ENCODE data around the gene TUNAR. TPM values are rescaled to one million over a fixed set of nuclear protein-coding genes. Genes with fewer than 3 reads are reported as not detected.

The TUNAR gene
- total RNA-seq, 5 donors from 2014 or later (not counting 1 experiment from before 2014, with no cell fraction given), result not detected

DNA sequence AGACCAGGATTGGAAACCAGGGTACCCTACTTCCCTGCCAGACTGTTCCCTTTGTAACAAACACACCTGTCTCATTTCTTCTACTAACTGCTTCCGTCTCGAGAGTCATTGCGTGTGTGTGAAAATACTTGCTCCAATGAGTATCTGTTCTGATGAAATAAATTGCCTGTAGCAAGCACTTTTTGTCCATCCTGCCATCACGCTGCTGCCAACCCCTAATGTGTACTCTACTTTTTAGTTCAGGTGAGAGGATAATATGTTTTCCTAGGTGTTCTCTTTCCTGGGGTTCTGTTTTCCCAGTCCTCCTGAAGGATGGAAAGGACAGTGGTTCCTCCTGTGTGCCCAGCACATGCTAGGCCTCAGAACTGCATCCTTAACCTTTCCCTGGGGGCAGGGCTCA is 1.0 kb downstream of the TUNAR start:
- POLR2A ChIA-PET, result no interaction called here
- no peaks in the 10 kb centered on the region for H3K4me1 ChIP-seq (ENCODE audit: control insufficient read depth in 1 of 2, extremely low read depth in 1 of 2, insufficient read depth in 2 of 2, low read length in 2 of 2)
- CTCF ChIA-PET, result no interaction called here
- Mint-ChIP-seq H3K27ac (no peak overlapping the region), H3K4me1 (peaks cover 0 to 9% (median 9%) of the 10 kb centered on the region in 3 donors), H3K4me3 (peak overlapping the region in 1 of 3 donors; percentile 55), H3K36me3 (no peaks in the 10 kb centered on the region), H3K9me3 (no peaks in the 10 kb centered on the region), H3K27me3 (peaks cover 43 to 47% of the 10 kb centered on the region in 2 donors)
- H3K4me3 ChIP-seq (ENCODE audit: control insufficient read depth in 1 of 2, extremely low read depth in 1 of 2, low read length in 1 of 2), result no peak overlapping the region
- H3K27ac ChIP-seq (ENCODE audit: low read length), result no peak overlapping the region
- ATAC-seq (replicated peaks in 1 of 4) (no peak), DNase-seq (no peak)
- H3K27me3 ChIP-seq (replicated peaks in 1 of 2; ENCODE audit: control insufficient read depth in 2 of 2, extremely low read depth in 1 of 2, insufficient read depth in 2 of 2, low read length in 1 of 2), result peaks cover 2 to 31% of the 10 kb centered on the region in 2 experiments
- no peaks in the 10 kb centered on the region for H3K9me3 ChIP-seq
- no peaks in the 10 kb centered on the region for H3K36me3 ChIP-seq (ENCODE audit: control insufficient read depth in 2 of 2, extremely low read depth in 1 of 2, insufficient read depth in 1 of 2, low read length in 1 of 2)
- WGBS (ENCODE audit: insufficient coverage), result 75% methylated on average over 3 of the region's 4 CpGs

DNA sequence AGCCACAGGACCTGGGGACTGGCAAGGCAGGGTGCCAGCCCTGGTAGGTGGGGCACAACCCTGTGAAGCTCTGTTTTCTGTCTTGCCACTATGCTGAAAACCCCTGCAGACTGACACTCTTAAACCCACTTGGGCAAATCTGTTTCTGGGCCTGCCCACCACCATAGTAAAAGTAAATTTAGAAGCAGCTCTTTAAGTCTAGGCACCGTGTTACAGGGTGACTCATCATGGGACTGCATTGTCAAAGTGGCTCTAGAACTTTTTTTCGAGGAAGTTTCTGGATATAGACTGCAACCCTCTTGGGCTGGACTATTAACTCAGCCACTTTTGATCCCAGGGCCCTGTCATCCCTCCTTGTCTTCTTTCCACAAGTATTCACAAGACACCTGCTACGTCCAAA is 7.7 kb downstream of the TUNAR start:
- H3K4me3 Mint-ChIP-seq, result no peak overlapping the region

DNA sequence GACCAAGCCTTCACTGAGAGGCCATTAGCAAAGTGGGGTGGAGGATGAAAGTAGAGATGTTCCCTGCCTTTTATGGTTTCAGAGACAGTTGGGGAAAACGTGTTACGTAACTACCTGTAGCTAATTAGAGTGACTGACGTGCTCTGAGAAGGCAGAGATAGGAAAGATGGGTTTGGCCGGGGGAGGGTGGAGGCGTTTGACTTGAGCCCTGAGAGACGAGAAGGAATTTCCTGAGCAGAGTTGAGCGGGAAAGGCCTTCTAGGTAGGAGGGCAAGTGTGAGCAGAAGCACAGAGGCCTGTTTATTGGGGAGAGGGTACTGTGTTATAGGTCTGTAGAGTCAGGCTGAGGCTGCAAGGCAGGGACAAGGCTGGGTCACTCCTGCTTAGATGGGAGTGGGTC is 8.6 kb downstream of the TUNAR start:
- WGBS (ENCODE audit: insufficient coverage), result 58% methylated on average over 7 of the region's 7 CpGs
- Mint-ChIP-seq H3K4me3 (no peak overlapping the region), H3K4me1 (no peaks in the 10 kb centered on the region), H3K27ac (no peak overlapping the region), H3K27me3 (peaks cover 27 to 32% of the 10 kb centered on the region in 2 donors), H3K36me3 (no peaks in the 10 kb centered on the region), H3K9me3 (no peaks in the 10 kb centered on the region)
- ChIA-PET CTCF (no interaction called here), POLR2A (no interaction called here)
- Histone ChIP-seq H3K9me3 (no peaks in the 10 kb centered on the region), H3K4me1 (ENCODE audit: control insufficient read depth in 1 of 2, extremely low read depth in 1 of 2, insufficient read depth in 2 of 2, low read length in 2 of 2) (no peaks in the 10 kb centered on the region), H3K36me3 (ENCODE audit: control insufficient read depth in 2 of 2, extremely low read depth in 1 of 2, insufficient read depth in 1 of 2, low read length in 1 of 2) (no peaks in the 10 kb centered on the region), H3K27ac (ENCODE audit: low read length) (no peak overlapping the region), H3K4me3 (ENCODE audit: control insufficient read depth in 1 of 2, extremely low read depth in 1 of 2, low read length in 1 of 2) (no peak overlapping the region), H3K27me3 (replicated peaks in 1 of 2; ENCODE audit: control insufficient read depth in 2 of 2, extremely low read depth in 1 of 2, insufficient read depth in 2 of 2, low read length in 1 of 2) (peaks cover 0 to 22% of the 10 kb centered on the region in 2 experiments)
- ATAC-seq (replicated peaks in 1 of 4), result no peak
- DNase-seq, result no peak

More for the DNA sequence above, 7.7 kb downstream of the TUNAR start:
- POLR2A ChIA-PET, result no interaction called here
- no peaks in the 10 kb centered on the region for H3K4me1 ChIP-seq (ENCODE audit: control insufficient read depth in 1 of 2, extremely low read depth in 1 of 2, insufficient read depth in 2 of 2, low read length in 2 of 2)
- H3K27ac ChIP-seq (ENCODE audit: low read length), result no peak overlapping the region
- H3K27me3 ChIP-seq (replicated peaks in 1 of 2; ENCODE audit: control insufficient read depth in 2 of 2, extremely low read depth in 1 of 2, insufficient read depth in 2 of 2, low read length in 1 of 2), result peaks cover 2 to 17% of the 10 kb centered on the region in 2 experiments
- Mint-ChIP-seq H3K27ac (no peak overlapping the region), H3K36me3 (no peaks in the 10 kb centered on the region), H3K27me3 (peaks cover 31 to 35% of the 10 kb centered on the region in 2 donors), H3K9me3 (no peaks in the 10 kb centered on the region), H3K4me1 (no peaks in the 10 kb centered on the region)
- H3K4me3 ChIP-seq (ENCODE audit: control insufficient read depth in 1 of 2, extremely low read depth in 1 of 2, low read length in 1 of 2), result no peak overlapping the region
- DNase-seq (no peak), ATAC-seq (replicated peaks in 1 of 4) (no peak)
- H3K36me3 ChIP-seq (ENCODE audit: control insufficient read depth in 2 of 2, extremely low read depth in 1 of 2, insufficient read depth in 1 of 2, low read length in 1 of 2), result no peaks in the 10 kb centered on the region
- no peaks in the 10 kb centered on the region for H3K9me3 ChIP-seq
- WGBS (ENCODE audit: insufficient coverage), result 51% methylated on average over 2 of the region's 3 CpGs
- CTCF ChIA-PET, result no interaction called here

DNA sequence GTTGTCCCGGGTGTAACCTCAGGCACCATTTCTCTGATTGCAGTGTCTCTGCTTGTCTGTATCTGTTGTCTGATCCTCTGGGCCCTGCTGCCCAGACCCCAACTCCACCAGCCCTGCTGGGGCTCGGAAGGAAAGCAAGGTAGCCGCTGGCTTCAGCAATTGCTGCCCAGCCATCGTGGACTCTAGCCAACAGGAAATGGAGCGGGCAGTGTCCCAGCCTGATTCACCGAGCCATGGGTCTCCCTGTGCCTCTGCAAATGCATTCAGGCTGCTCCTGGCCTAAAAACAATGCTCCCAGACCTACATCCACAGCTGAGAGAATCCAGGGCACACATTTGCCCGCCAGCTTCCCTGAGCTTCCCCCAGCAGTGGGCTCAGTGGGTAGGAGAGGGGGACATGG is 9.2 kb downstream of the TUNAR start:
- ChIA-PET CTCF (no interaction called here), POLR2A (no interaction called here)
- Histone ChIP-seq H3K4me1 (ENCODE audit: control insufficient read depth in 1 of 2, extremely low read depth in 1 of 2, insufficient read depth in 2 of 2, low read length in 2 of 2) (no peaks in the 10 kb centered on the region), H3K27me3 (replicated peaks in 1 of 2; ENCODE audit: control insufficient read depth in 2 of 2, extremely low read depth in 1 of 2, insufficient read depth in 2 of 2, low read length in 1 of 2) (peaks cover 0 to 22% of the 10 kb centered on the region in 2 experiments), H3K9me3 (no peaks in the 10 kb centered on the region), H3K27ac (ENCODE audit: low read length) (no peak overlapping the region), H3K36me3 (ENCODE audit: control insufficient read depth in 2 of 2, extremely low read depth in 1 of 2, insufficient read depth in 1 of 2, low read length in 1 of 2) (no peaks in the 10 kb centered on the region), H3K4me3 (ENCODE audit: control insufficient read depth in 1 of 2, extremely low read depth in 1 of 2, low read length in 1 of 2) (no peak overlapping the region)
- H3K4me3 Mint-ChIP-seq, result no peak overlapping the region
- no peaks in the 10 kb centered on the region for H3K9me3 Mint-ChIP-seq
- H3K27ac Mint-ChIP-seq, result no peak overlapping the region
- H3K4me1 Mint-ChIP-seq, result no peaks in the 10 kb centered on the region
- peaks cover 24 to 32% of the 10 kb centered on the region in 2 donors for H3K27me3 Mint-ChIP-seq
- ATAC-seq (replicated peaks in 1 of 4) (no peak), DNase-seq (no peak)
- no peaks in the 10 kb centered on the region for H3K36me3 Mint-ChIP-seq
- WGBS (ENCODE audit: insufficient coverage), result 67% methylated on average over 5 of the region's 7 CpGs

DNA sequence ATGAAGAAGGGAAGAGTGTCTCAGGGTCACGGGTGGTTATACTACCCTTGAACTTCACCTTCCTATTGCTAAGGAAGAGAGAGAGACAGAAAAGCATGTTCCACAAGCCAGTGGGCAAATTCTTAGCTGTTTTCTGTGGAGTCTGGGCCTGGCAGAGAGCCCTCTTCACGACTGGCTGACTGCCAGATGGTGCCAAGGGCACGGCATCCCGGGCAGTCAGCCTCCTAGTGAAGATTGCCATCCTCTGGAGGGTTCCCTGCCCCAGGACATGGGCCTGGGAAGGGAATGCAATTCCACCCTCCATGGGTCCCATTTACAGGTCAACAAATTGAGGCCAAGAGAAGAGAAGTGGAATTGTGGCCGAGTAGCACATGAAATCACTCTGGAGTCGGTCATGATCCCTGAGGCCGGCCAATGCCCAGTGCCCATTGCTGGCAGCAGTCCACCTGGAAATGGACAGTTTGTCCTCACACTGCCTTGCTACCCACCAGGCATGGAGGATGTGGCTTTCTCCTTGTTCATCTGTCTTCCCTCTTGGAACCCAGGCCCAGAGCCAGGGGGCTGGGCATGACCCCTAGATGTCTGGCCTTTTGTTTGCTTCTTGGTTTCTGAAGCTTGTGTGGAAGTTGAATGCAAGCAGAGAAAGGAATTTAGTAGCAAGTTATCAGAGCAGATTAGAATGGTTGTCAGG is 9.9 kb downstream of the TUNAR start:
- ATAC-seq (replicated peaks in 1 of 4), result no peak
- no peak for DNase-seq
- Mint-ChIP-seq H3K36me3 (no peaks in the 10 kb centered on the region), H3K4me1 (no peaks in the 10 kb centered on the region), H3K27ac (no peak overlapping the region), H3K27me3 (peaks cover 25 to 33% of the 10 kb centered on the region in 2 donors), H3K4me3 (no peak overlapping the region), H3K9me3 (no peaks in the 10 kb centered on the region)
- no peaks in the 10 kb centered on the region for H3K9me3 ChIP-seq
- WGBS (ENCODE audit: insufficient coverage), result 71% methylated on average over 6 of the region's 7 CpGs
- no peak overlapping the region for H3K27ac ChIP-seq (ENCODE audit: low read length)
- no peaks in the 10 kb centered on the region for H3K36me3 ChIP-seq (ENCODE audit: control insufficient read depth in 2 of 2, extremely low read depth in 1 of 2, insufficient read depth in 1 of 2, low read length in 1 of 2)
- H3K4me3 ChIP-seq (ENCODE audit: control insufficient read depth in 1 of 2, extremely low read depth in 1 of 2, low read length in 1 of 2), result no peak overlapping the region
- CTCF ChIA-PET, result no interaction called here
- POLR2A ChIA-PET, result no interaction called here
- H3K27me3 ChIP-seq (replicated peaks in 1 of 2; ENCODE audit: control insufficient read depth in 2 of 2, extremely low read depth in 1 of 2, insufficient read depth in 2 of 2, low read length in 1 of 2), result peaks cover 0 to 24% of the 10 kb centered on the region in 2 experiments
- no peaks in the 10 kb centered on the region for H3K4me1 ChIP-seq (ENCODE audit: control insufficient read depth in 1 of 2, extremely low read depth in 1 of 2, insufficient read depth in 2 of 2, low read length in 2 of 2)

DNA sequence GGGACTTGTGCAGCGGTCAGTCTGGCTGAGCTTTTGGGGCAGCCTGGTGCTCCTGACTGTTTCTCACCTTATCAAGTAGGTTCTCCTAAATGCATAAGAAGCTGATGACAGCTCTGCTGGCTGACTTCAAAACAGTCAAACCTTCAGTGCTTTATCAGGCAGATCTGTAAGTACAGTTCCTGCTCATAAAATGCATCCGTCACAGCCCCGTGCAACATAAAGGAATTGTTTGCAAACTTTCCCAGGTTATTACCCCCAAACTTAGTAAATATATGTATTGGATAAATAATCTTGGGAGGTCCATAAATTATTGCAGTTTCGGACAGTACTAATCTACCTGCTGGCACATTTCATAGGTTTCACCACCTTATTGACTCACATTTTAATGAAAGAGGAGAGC is 10.7 kb downstream of the TUNAR start:
- peaks cover 0 to 29% of the 10 kb centered on the region in 2 experiments for H3K27me3 ChIP-seq (replicated peaks in 1 of 2; ENCODE audit: control insufficient read depth in 2 of 2, extremely low read depth in 1 of 2, insufficient read depth in 2 of 2, low read length in 1 of 2)
- WGBS (ENCODE audit: insufficient coverage), result 100% methylated on average over 1 of the region's 4 CpGs
- ATAC-seq (replicated peaks in 1 of 4) (no peak), DNase-seq (no peak)
- no peak overlapping the region for H3K4me3 Mint-ChIP-seq
- H3K9me3 ChIP-seq, result no peaks in the 10 kb centered on the region
- H3K27ac ChIP-seq (ENCODE audit: low read length), result no peak overlapping the region
- H3K4me3 ChIP-seq (ENCODE audit: control insufficient read depth in 1 of 2, extremely low read depth in 1 of 2, low read length in 1 of 2), result no peak overlapping the region
- no peaks in the 10 kb centered on the region for H3K9me3 Mint-ChIP-seq
- H3K4me1 ChIP-seq (ENCODE audit: control insufficient read depth in 1 of 2, extremely low read depth in 1 of 2, insufficient read depth in 2 of 2, low read length in 2 of 2), result no peaks in the 10 kb centered on the region
- ChIA-PET POLR2A (no interaction called here), CTCF (no interaction called here)
- H3K36me3 ChIP-seq (ENCODE audit: control insufficient read depth in 2 of 2, extremely low read depth in 1 of 2, insufficient read depth in 1 of 2, low read length in 1 of 2), result no peaks in the 10 kb centered on the region
- H3K27ac Mint-ChIP-seq, result no peak overlapping the region
- peaks cover 23 to 33% of the 10 kb centered on the region in 2 donors for H3K27me3 Mint-ChIP-seq
- H3K36me3 Mint-ChIP-seq, result no peaks in the 10 kb centered on the region
- H3K4me1 Mint-ChIP-seq, result no peaks in the 10 kb centered on the region
